Lung (tissue), 12 donors: Measurements from ENCODE around the gene MMP25. TPM values are rescaled to one million over a fixed set of nuclear protein-coding genes. Genes with fewer than 3 reads are reported as not detected.
A peak's percentile ranks its signal among the peaks of the same experiment; 100 is the strongest.
"Not testable (repeated sequence)": the region's sequence is repeated elsewhere in the genome, so short reads cannot be mapped to it uniquely, and the experiment has no call there.

Source experiments
- ATAC-seq: fragments of 200-7000 bp; cut with Tn5 transposase; one replicate; pipeline ENCODE4 v1.9.1; 2020; ENCODE audit warnings: moderate number of reproducible peaks; ENCODE audit not compliant: insufficient read depth, low FRiP score
- DNase-seq, 3 donors: peaks; one replicate each; pipeline ENCODE4 v3.0.0-alpha.2; 2013 to 2017
- H3K27ac ChIP-seq, 2 donors: one replicate each; pipeline ENCODE4 v1.5.1; 2013; ENCODE audit warnings: mild to moderate bottlenecking in 2 of 2, moderate library complexity in 2 of 2, control low read depth in 1 of 2, inconsistent platforms in 1 of 2, low read depth in 1 of 2, low read length in 1 of 2
- H3K27me3 ChIP-seq, 3 donors: one replicate each; pipeline ENCODE4 v1.5.1; 2013; ENCODE audit warnings: low read length in 2 of 3; ENCODE audit not compliant: control insufficient read depth in 3 of 3, insufficient read depth in 3 of 3
- H3K36me3 ChIP-seq, 4 donors: one replicate each; pipeline ENCODE4 v1.5.1; 2013; ENCODE audit warnings: low read length in 4 of 4, mild to moderate bottlenecking in 1 of 4, moderate library complexity in 1 of 4; ENCODE audit not compliant: control insufficient read depth in 4 of 4, insufficient read depth in 4 of 4
- H3K4me1 ChIP-seq, 5 donors: one replicate each; pipeline ENCODE4 v1.5.1; 2013; ENCODE audit warnings: low read length in 5 of 5, mild to moderate bottlenecking in 2 of 5, moderate library complexity in 1 of 5; ENCODE audit not compliant: control insufficient read depth in 5 of 5, insufficient read depth in 5 of 5
- H3K4me3 ChIP-seq: one replicate; pipeline ENCODE4 v1.5.1; 2013; ENCODE audit warnings: mild to moderate bottlenecking, control low read depth, moderate library complexity
- H3K9ac ChIP-seq, 2 donors: one replicate each; pipeline ENCODE4 v1.5.1; 2013; ENCODE audit warnings: low read length in 2 of 2, control low read depth in 1 of 2; ENCODE audit not compliant: insufficient read depth in 1 of 2
- H3K9me3 ChIP-seq, 4 donors: one replicate each; pipeline ENCODE4 v1.5.1; 2013; ENCODE audit warnings: low read length in 3 of 4, mild to moderate bottlenecking in 1 of 4, moderate library complexity in 1 of 4; ENCODE audit not compliant: control insufficient read depth in 4 of 4, insufficient read depth in 3 of 4
- CTCF ChIP-seq: IDR thresholded peaks from 2 replicates; pipeline ENCODE4 v1.5.1; 2012; ENCODE audit warnings: mild to moderate bottlenecking; ENCODE audit errors: control extremely low read depth, extremely low read depth
- WGBS, 2 donors: extraction: QIAGEN DNeasy Blood & Tissue Kit; methylation state at CpG; one replicate each; pipeline ENCODE4 v1.1.7; 2013; 5-methylcytosine and 5-hydroxymethylcytosine counted together
- polyA plus RNA-seq, 2 donors: library from polyadenylated mRNA; stranded (reverse); fragments of 200-250 nt; gene quantifications; one replicate each; pipeline ENCODE4 v1.2.1, GENCODE V29; 2013
- total RNA-seq, 2 donors: library from RNA; depleted of rRNA in 1 of 2; stranded (reverse); fragments of >200 nt in 1 of 2; gene quantifications; one replicate each; pipeline ENCODE4 v1.2.1, GENCODE V29; 2014 to 2021
- donor health status: control.
- donor health status: control.
- donor health status: Bipolar disorder and iron deficiency.
- donor health status: healthy.
- donor health status: DM: yes; HTN: yes; CAD: no.

MMP25 gene
- total and polyA plus RNA-seq, 4 donors, result 4.2 to 94.4 (median 20.6) TPM

- no peak overlapping the region for H3K9ac ChIP-seq
- H3K36me3 ChIP-seq, result peaks cover 0 to 17% (median 0%) of the 10 kb centered on the region in 4 donors
- no peak for ATAC-seq
- no peaks in the 10 kb centered on the region for H3K9me3 ChIP-seq
- no peaks in the 10 kb centered on the region for H3K27me3 ChIP-seq
- peak overlapping the region in 1 of 2 donors; percentile 67 for H3K27ac ChIP-seq
- 67 to 91% methylated on average over 7 of the region's 7 CpGs for WGBS, 2 donors
- H3K4me1 ChIP-seq, result peaks cover 0 to 22% (median 0%) of the 10 kb centered on the region in 5 donors
- DNase-seq, result no peak
- TF ChIP-seq CTCF, result no peak
- H3K4me3 ChIP-seq, result peak overlapping the region; percentile 71
Measured at GRCh38 chr16:3066440-3066748, 20.0 kb downstream of the MMP25 start.

- DNase-seq (no peak), ATAC-seq (no peak)
- peaks cover 0 to 17% (median 0%) of the 10 kb centered on the region in 4 donors for H3K36me3 ChIP-seq
- H3K4me3 ChIP-seq, result no peak overlapping the region
- no peak overlapping the region for H3K9ac ChIP-seq
- no peak overlapping the region for H3K27ac ChIP-seq
- no peaks in the 10 kb centered on the region for H3K9me3 ChIP-seq
- no peak for TF ChIP-seq CTCF
- peaks cover 0 to 22% (median 0%) of the 10 kb centered on the region in 5 donors for H3K4me1 ChIP-seq
- 55 to 67% methylated on average over 4 of the region's 4 CpGs for WGBS, 2 donors
- no peaks in the 10 kb centered on the region for H3K27me3 ChIP-seq
Measured at GRCh38 chr16:3068487-3068886, 22.1 kb downstream of the MMP25 start.

DNA sequence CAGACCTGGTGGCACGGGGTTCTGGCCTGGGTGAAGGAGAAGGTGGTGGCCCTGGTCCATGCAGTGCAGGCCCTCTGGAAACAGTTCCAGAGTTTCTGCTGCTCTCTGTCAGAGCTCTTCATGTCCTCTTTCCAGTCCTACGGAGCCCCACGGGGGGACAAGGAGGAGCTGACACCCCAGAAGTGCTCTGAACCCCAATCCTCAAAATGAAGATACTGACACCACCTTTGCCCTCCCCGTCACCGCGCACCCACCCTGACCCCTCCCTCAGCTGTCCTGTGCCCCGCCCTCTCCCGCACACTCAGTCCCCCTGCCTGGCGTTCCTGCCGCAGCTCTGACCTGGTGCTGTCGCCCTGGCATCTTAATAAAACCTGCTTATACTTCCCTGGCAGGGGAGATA, 22.8 kb downstream of the MMP25 start:
- Histone ChIP-seq H3K4me1 (peaks cover 0 to 22% (median 0%) of the 10 kb centered on the region in 5 donors), H3K36me3 (peaks cover 0 to 17% (median 0%) of the 10 kb centered on the region in 4 donors)
- H3K9me3 ChIP-seq, DNase-seq, H3K27me3 ChIP-seq, H3K4me3 ChIP-seq, H3K27ac ChIP-seq, H3K9ac ChIP-seq, ATAC-seq: not testable (repeated sequence)
- WGBS, 2 donors, result 86 to 91% methylated on average over 10 of the region's 11 CpGs

- Histone ChIP-seq H3K9ac (no peak overlapping the region), H3K9me3 (no peaks in the 10 kb centered on the region), H3K36me3 (peaks cover 0 to 17% (median 0%) of the 10 kb centered on the region in 4 donors), H3K27ac (no peak overlapping the region), H3K27me3 (peaks cover 0 to 7% (median 0%) of the 10 kb centered on the region in 3 donors), H3K4me1 (peaks cover 0 to 17% (median 0%) of the 10 kb centered on the region in 5 donors), H3K4me3 (no peak overlapping the region)
- ATAC-seq, result no peak
- no peak for DNase-seq
- 91 to 94% methylated on average over 9 of the region's 9 CpGs for WGBS, 2 donors
- no peak for TF ChIP-seq CTCF
Measured at GRCh38 chr16:3070608-3071111, 24.3 kb downstream of the MMP25 start.
